Heart right ventricle (tissue), 16 donors: ENCODE results near the gene INTS1. TPM values are rescaled to one million over a fixed set of nuclear protein-coding genes. Genes with fewer than 3 reads are reported as not detected.

Experiments
- ATAC-seq, 8 donors: fragments of 200-7000 bp; cut with Tn5 transposase; one replicate each; pipeline ENCODE4 v1.9.1; 2020; ENCODE audit warnings: mild to moderate bottlenecking in 8 of 8, moderate library complexity in 8 of 8, moderate number of reproducible peaks in 1 of 8
- DNase-seq, 2 donors: peaks; one replicate each; pipeline ENCODE4 v3.0.0-alpha.2; 2020
- H3K27ac ChIP-seq, 10 donors: fragments of 200-600 bp; sonication (generic) in 2 of 10; one replicate each; pipeline versions ENCODE4 v1.5.0 to v1.8.0; 2020 to 2022; ENCODE audit warnings: mild to moderate bottlenecking in 3 of 10
- H3K27me3 ChIP-seq, 7 donors: fragments of 200-600 bp; one replicate each; pipeline ENCODE4 v1.8.0; 2021 to 2022; ENCODE audit warnings: mild to moderate bottlenecking in 2 of 7
- H3K36me3 ChIP-seq, 9 donors: fragments of 200-600 bp; sonication (generic) in 1 of 9; one replicate each; pipeline versions ENCODE4 v1.5.0 to v1.8.0; 2020 to 2022; ENCODE audit warnings: mild to moderate bottlenecking in 2 of 9
- H3K4me1 ChIP-seq, 9 donors: fragments of 200-600 bp; sonication (generic) in 1 of 9; one replicate each; pipeline versions ENCODE4 v1.5.0 to v1.8.0; 2020 to 2022; ENCODE audit warnings: mild to moderate bottlenecking in 4 of 9
- H3K4me3 ChIP-seq, 10 donors: fragments of 200-600 bp; sonication (generic) in 2 of 10; one replicate each; pipeline versions ENCODE4 v1.5.0 to v1.8.0; 2020 to 2022; ENCODE audit warnings: mild to moderate bottlenecking in 7 of 10, moderate library complexity in 2 of 10
- H3K9me3 ChIP-seq, 11 donors: fragments of 200-600 bp in 10 of 11; sonication (generic) in 2 of 11; one replicate each; pipeline versions ENCODE4 v1.5.0 to v1.8.0; 2013 to 2022; ENCODE audit warnings: mild to moderate bottlenecking in 2 of 11, control low read depth in 1 of 11, moderate library complexity in 1 of 11
- WGBS, 2 donors: extraction: QIAGEN DNeasy Blood & Tissue Kit; methylation state at CpG; one replicate each; pipeline ENCODE4 v1.1.7; 2013; ENCODE audit warnings: inconsistent platforms in 1 of 2; 5-methylcytosine and 5-hydroxymethylcytosine counted together
- intact Hi-C, 10 donors: fragments of 100-400 bp; cut with DNase I; formaldehyde crosslinking; loops; one replicate each; pipeline versions ENCODE4 v1.11.1 to v1.14.2; 2022
- long read RNA-seq, 3 donors: library from polyadenylated mRNA; unstranded; transcript quantifications; one replicate each; pipeline ENCODE4 v2.0.0, GENCODE V29; 2020 to 2021
- polyA plus RNA-seq, 2 donors: library from polyadenylated mRNA; stranded (reverse); fragments of 200-250 nt; gene quantifications; one replicate each; pipeline ENCODE4 v1.2.3, GENCODE V29; 2013
- total RNA-seq, 10 donors: library from RNA; stranded (reverse); fragmentation: NEBNext Ultra II Directional in 3 of 10; extraction: Animal tissue kit (Norgen Biotek cat#: 25700) in 3 of 10; gene quantifications; one replicate each; pipeline versions ENCODE4 v1.2.1 to v1.2.4, GENCODE V29; 2021 to 2023
- TF ChIP-seq, protein P1 (sequence below), 9 donors: fragments of 200-600 bp; sonication (generic) in 2 of 9; IDR thresholded peaks; one replicate each; pipeline versions ENCODE4 v1.5.0 to v1.8.0; 2021 to 2022; ENCODE audit warnings: antibody characterized with exemption in 9 of 9, mild to moderate bottlenecking in 5 of 9, moderate library complexity in 1 of 9
- donor health status: Arrhythmogenic right ventricular cardiomyopathy.
- donor health status: ischemic (EF 13 %, LVEDD 7.1; RV severe dilation, severe dysfunction).
- donor health status: healthy with polysubstance abuse.
- donor health status: DM: no; HTN: yes; CAD: no.
- donor health status: DM: no; HTN: no; CAD: no.
- donor health status: ischemic (EF 25% LVEDD 6.9; RV normal size, moderate dysfunction).
- donor health status: ischemic (EF 25% LVEDD 5.7; RV mildly dilated, moderate dysfunction).
- donor health status: healthy.
- donor health status: DM: yes; HTN: yes; CAD: no.
- donor health status: Ischemic cardiomyopathy.
- donor health status: ischemic (EF 35%, LVEDD 5.7; RV mildly dilated, moderate dysfunction).
- donor health status: nonischemic (EF 11% LVEDD 7.7; RV severe dilation, severe dysfunction).
- donor health status: DM: yes; HTN: yes; CAD: no.
- donor health status: PGD.
- donor health status: ischemic (EF 29% LVEDD 5.4; RV normal size, mild dysfunction).
- donor health status: nonischemic (EF 23%, LVEDD 6.1; RV moderate dilation, normal function).

The INTS1 gene, protein sequence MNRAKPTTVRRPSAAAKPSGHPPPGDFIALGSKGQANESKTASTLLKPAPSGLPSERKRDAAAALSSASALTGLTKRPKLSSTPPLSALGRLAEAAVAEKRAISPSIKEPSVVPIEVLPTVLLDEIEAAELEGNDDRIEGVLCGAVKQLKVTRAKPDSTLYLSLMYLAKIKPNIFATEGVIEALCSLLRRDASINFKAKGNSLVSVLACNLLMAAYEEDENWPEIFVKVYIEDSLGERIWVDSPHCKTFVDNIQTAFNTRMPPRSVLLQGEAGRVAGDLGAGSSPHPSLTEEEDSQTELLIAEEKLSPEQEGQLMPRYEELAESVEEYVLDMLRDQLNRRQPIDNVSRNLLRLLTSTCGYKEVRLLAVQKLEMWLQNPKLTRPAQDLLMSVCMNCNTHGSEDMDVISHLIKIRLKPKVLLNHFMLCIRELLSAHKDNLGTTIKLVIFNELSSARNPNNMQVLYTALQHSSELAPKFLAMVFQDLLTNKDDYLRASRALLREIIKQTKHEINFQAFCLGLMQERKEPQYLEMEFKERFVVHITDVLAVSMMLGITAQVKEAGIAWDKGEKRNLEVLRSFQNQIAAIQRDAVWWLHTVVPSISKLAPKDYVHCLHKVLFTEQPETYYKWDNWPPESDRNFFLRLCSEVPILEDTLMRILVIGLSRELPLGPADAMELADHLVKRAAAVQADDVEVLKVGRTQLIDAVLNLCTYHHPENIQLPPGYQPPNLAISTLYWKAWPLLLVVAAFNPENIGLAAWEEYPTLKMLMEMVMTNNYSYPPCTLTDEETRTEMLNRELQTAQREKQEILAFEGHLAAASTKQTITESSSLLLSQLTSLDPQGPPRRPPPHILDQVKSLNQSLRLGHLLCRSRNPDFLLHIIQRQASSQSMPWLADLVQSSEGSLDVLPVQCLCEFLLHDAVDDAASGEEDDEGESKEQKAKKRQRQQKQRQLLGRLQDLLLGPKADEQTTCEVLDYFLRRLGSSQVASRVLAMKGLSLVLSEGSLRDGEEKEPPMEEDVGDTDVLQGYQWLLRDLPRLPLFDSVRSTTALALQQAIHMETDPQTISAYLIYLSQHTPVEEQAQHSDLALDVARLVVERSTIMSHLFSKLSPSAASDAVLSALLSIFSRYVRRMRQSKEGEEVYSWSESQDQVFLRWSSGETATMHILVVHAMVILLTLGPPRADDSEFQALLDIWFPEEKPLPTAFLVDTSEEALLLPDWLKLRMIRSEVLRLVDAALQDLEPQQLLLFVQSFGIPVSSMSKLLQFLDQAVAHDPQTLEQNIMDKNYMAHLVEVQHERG (N-terminal part only)
- 10 to 100 TPM; 41.5 to 59.4 (median 45.4) TPM for total RNA-seq
- polyA plus RNA-seq: 10 to 100 TPM; 42.4 to 58.0 TPM
- long read RNA-seq, donor 1, full-length matches to known transcripts: 1 of 56 reads
- long read RNA-seq, donor 1, partial matches to known transcripts: 50 of 56 reads
- long read RNA-seq, donor 1, other reads (novel, unspliced or antisense): 5 of 56 reads
- long read RNA-seq, donor 2, full-length matches to known transcripts: 3 of 62 reads
- long read RNA-seq, donor 2, partial matches to known transcripts: 48 of 62 reads
- long read RNA-seq, donor 2, other reads (novel, unspliced or antisense): 11 of 62 reads
- long read RNA-seq, donor 3, full-length matches to known transcripts: 1 of 159 reads
- long read RNA-seq, donor 3, partial matches to known transcripts: 146 of 159 reads
- long read RNA-seq, donor 3, other reads (novel, unspliced or antisense): 12 of 159 reads

GRCh38 chr7:1503816-1504775 is at the start of gene INTS1:
Gene INTS1, minus strand, starts transcription at chr7:1504389. Its CDS starts 429 bp downstream, at chr7:1503960.
- TF ChIP-seq, protein P1, sequence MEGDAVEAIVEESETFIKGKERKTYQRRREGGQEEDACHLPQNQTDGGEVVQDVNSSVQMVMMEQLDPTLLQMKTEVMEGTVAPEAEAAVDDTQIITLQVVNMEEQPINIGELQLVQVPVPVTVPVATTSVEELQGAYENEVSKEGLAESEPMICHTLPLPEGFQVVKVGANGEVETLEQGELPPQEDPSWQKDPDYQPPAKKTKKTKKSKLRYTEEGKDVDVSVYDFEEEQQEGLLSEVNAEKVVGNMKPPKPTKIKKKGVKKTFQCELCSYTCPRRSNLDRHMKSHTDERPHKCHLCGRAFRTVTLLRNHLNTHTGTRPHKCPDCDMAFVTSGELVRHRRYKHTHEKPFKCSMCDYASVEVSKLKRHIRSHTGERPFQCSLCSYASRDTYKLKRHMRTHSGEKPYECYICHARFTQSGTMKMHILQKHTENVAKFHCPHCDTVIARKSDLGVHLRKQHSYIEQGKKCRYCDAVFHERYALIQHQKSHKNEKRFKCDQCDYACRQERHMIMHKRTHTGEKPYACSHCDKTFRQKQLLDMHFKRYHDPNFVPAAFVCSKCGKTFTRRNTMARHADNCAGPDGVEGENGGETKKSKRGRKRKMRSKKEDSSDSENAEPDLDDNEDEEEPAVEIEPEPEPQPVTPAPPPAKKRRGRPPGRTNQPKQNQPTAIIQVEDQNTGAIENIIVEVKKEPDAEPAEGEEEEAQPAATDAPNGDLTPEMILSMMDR (IDR thresholded peaks at IDR 0.05): peak; percentile 75 to 98 (median 94)
- Histone ChIP-seq H3K27me3 (no peaks in the 10 kb centered on the region), H3K36me3 (peaks cover 0 to 40% (median 14%) of the 10 kb centered on the region in 9 donors), H3K4me3 (peak within 1 kb of the TSS; percentile 82 to 100 (median 94)), H3K27ac (peak within 1 kb of the TSS in 9 of 10 donors; percentile 59 to 89 (median 76)), H3K9me3 (no peaks in the 10 kb centered on the region), H3K4me1 (peaks cover 12 to 36% (median 29%) of the 10 kb centered on the region in 9 donors)
- intact Hi-C loops: loop anchor here in 5 of 10 donors (2.0 to 10.0 kb wide), 5 partner anchors 33 to 63 kb away; partner anchors contain the start of gene TMEM184A (in 2 of the 5)
- DNase-seq (peak; percentile 92 to 94), ATAC-seq (peak; percentile 82 to 94 (median 90))
- 0 to 1% methylated on average over 117 to 118 of the region's 118 CpGs for WGBS, 2 donors

DNA sequence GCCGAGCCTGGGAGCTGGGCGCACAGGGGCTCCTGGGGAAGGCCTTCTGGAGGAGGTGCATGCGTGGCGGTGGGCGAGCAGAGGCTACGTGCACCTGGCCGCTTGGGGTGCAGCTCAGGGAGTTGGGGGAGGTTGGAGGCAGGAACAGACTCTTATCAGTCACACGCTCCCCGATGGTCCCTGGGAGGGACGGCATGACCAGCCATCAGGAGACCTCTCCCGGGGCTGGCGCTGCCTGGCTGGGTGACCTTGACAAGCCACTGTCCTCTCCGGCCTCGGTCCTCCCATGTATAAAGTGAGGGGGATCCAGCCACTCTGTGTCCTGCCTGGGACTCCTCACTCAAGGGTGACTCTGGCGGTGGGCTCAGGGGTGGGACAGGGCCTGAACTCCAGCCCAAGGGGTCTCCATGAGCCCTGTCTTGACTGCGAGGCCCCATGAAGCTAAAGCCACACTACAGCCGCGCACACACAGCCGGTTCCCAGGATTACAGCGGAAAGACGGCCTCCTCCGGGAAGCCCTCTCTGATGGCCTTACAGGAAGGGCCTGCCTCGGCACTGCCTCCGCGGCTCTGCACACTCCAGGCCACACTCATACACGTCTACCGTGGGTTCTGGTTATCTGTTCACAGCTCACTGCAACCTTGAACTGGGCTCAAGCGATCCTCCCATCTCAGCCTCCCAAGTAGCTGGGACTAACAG is 49.5 kb upstream of the INTS1 start:
- WGBS, 2 donors: 77 to 79% methylated on average over 28 of the region's 28 CpGs
- intact Hi-C loops: loop anchor here in 1 of 10 donors (10.0 kb wide), 1 partner anchor 49 kb away; the partner anchor contains the start of gene INTS1
- Histone ChIP-seq H3K4me3 (no peak overlapping the region), H3K27ac (no peak overlapping the region), H3K36me3 (no peaks in the 10 kb centered on the region), H3K27me3 (no peaks in the 10 kb centered on the region), H3K4me1 (peaks cover 8 to 24% (median 17%) of the 10 kb centered on the region in 9 donors), H3K9me3 (no peaks in the 10 kb centered on the region)
- no peak for DNase-seq
- no peak for ATAC-seq
- TF ChIP-seq, protein P1 (IDR thresholded peaks at IDR 0.05): no peak
